ENCODE measurements around the gene TOR3A.
"Not testable (repeated sequence)": the region's sequence is repeated elsewhere in the genome, so short reads cannot be mapped to it uniquely, and the experiment has no call there.

Gene TOR3A, protein sequence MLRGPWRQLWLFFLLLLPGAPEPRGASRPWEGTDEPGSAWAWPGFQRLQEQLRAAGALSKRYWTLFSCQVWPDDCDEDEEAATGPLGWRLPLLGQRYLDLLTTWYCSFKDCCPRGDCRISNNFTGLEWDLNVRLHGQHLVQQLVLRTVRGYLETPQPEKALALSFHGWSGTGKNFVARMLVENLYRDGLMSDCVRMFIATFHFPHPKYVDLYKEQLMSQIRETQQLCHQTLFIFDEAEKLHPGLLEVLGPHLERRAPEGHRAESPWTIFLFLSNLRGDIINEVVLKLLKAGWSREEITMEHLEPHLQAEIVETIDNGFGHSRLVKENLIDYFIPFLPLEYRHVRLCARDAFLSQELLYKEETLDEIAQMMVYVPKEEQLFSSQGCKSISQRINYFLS

DNA sequence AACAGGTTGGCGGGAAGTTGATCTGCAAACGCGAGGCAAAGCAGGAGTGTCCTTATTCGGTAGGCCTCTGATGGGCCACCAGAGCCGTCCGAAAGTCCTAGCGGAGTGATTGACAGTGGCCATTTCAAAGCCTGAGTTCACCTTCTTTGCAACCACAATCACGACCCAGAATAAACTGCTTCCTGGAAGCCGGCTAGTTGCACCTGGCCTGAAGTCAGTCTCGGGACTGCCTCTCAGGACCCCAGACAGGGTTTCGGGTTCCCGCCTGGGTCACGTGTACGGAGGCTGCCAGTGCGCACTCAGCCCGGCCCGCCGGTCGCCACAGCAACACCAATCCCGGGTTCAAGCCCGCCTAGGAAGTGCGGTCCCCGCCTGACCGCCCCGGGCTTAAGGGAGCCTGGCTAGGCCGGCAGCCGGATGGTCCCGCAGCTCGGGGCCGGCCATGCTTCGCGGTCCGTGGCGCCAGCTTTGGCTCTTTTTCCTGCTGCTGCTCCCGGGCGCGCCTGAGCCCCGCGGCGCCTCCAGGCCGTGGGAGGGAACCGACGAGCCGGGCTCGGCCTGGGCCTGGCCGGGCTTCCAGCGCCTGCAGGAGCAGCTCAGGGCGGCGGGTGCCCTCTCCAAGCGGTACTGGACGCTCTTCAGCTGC is at the start of gene TOR3A:
Gene TOR3A (plus strand): TSS at position 384 of the 646 bp plus-strand sequence. CDS start 59 bp downstream, at position 443.
- DNase-seq, result peak; percentile 73 to 89

DNA sequence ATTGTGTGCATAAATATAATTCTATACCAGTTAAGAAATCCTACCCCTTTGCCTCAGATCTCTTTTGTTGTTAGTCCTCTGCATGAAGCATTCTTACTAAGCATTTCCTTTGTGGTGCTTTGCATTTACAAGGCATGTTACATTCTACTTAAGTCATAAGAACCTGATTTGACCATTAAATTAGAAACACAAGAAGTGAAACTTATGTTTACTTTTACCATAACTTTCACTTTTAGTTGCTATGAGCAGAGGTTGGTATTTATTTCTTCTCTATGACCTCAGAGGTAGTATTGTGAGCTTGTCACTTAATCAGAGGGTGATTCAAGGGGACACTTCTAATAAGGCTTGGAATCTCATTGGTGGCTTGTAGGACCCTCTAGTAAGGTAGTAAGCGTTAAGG is 47.1 kb upstream of the TOR3A start:
- no peak for DNase-seq

DNA sequence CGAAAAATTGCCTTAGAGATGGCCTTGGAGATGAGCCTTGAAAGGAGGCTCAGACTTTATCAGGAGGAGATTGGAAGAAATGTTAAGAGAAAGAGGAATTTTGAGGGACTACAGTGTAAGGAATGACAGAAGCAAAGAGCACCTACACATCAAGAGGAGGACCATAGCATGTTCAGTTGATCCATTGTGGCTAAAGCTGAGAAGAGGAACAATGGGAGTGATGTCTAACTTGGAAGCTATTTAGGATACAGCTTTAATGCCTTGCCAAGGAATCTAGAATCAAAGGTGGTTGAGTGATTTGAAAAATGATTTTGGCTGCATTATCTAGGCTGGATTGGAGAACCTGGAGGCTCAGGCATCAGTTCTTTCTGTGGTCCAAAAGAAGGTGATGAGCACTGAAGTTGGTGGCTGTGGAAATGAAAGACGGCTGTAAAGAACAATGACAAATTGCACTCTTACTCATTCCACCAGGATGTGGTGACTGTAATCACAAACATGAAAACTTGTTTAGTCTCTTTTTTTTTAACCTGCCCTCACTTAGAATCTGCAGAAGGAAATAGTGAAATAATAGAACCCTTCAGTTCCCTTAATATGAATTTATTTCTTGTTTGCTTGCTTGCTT is 44.9 kb upstream of the TOR3A start:
- DNase-seq, result no peak

DNA sequence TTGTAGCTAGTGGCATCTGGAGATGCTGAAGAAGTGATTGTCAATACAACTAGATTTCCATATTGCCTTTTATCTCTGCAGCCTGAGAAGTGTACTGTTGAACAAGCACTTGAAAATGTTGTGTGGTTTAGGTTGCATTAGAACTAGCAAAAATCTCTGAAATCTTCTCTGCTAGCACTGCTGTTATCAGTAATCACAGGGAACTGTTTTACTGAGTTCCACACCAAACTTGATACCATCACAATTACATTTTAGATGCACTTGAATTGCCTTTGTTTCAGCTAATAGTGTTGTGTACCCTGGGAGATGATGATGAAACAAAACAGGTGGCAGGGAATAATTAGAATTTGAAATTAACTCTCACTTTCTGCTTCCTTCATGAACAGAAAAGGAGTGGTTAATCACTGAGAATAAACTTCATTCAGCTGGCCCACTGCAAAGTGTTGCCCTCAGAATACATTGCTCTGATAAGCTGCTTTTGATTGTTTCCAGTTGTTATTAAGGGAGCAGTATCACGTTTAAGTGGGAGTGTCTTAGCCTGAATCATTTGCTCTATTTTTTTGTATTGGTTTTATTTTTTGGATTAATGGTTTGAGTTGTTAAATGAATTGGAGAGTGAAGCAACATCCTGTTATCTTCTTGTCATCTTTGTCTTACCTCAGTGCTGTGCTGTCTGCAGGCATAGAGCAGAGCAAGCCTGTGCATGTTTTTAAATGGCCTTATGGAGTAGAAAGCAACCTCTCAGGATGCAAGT is 43.2 kb upstream of the TOR3A start:
- no peak for DNase-seq

DNA sequence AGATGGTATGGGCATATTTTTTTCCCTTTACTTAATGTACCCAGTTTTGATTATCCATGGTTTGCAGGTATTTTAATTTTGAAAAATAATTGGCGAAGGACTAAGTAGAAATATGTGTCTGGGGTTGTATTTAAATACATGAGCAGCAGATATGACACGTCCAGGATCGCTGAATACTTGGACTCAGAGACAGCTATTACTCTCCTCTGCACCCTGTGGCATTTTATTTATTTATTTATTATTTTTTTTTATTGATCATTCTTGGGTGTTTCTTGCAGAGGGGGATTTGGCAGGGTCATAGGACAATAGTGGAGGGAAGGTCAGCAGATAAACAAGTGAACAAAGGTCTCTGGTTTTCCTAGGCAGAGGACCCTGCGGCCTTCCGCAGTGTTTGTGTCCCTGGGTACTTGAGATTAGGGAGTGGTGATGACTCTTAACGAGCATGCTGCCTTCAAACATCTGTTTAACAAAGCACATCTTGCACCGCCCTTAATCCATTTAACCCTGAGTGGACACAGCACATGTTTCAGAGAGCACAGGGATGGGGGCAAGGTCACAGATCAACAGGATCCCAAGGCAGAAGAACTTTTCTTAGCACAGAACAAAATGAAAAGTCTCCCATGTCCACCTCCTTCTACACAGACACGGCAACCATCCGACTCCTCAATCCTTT is 42.2 kb upstream of the TOR3A start:
- not testable (repeated sequence) for DNase-seq

DNA sequence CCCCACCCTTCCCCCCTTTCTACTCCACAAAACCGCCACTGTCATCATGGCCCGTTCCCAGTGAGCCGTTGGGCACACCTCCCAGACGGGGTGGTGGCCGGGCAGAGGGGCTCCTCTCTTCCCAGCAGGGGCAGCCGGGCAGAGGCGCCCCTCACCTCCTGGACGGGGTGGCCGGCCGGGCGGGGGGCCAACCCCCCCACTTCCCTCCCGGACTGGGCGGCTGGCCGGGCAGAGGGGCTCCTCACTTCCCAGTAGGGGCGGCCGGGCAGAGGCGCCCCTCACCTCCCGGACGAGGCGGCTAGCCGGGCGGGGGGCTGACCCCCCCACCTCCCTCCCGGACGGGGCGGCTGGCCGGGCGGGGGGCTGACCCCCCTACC is 41.7 kb upstream of the TOR3A start:
- not testable (repeated sequence) for DNase-seq

DNA sequence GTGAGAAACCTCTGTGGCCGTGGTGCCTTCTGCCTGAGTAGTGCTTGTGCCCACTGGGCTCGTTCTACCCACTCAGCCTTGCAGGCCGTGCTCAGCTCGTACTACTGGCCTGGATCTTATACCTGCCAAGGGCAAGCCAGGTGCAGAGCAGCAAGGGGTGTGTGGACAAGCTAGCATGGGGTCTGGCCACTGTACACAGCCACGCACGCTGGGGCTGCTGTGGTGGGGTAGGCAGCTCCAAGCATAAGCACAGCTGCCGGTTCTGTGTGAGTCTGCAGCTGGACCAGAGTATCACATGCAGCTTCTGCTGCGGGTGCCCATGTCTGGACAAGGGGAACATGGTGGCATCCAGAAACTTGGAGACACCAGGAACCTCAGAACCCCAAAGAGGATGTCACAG is 39.8 kb upstream of the TOR3A start:
- DNase-seq, result no peak

DNA sequence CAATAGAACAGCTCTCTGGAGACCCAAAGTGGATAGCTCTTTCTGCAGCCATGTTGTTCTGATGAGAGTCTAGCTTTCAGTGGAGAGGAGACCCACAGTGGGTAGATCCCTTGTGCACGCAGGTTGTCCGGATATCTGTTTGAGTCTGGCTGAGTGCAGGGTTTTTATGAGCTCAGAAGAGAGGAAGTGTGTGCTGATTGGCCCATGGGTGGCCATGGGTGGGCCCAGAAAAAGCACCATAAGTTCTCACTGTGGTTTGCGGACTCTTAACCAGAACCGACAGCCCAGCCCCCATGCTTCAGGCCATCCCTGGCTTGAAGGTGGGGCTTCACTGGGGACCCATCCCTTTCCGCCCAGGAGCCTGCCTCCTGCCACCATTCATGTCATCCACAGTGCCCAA is 39.2 kb upstream of the TOR3A start:
- DNase-seq, result no peak

DNA sequence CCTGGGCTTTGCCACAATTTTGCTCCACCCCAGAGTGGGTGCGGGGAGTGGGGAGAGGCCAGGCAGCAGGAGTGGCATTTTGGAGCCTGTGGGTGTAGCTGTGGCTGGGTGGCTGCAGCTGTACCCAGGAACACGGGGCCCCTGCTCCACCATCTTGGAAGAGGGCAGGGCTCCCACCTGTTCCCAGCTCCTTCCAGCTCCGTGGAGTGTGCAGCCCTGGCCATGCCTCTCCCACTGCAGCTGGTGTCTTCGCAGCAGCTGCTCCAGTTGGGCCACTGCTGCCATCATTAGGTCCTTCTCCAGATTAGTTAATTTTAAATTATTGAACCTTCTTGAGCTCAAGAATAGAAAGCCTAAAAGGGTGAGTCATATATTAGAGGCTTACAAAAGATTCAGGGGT is 38.6 kb upstream of the TOR3A start:
- DNase-seq, result no peak

DNA sequence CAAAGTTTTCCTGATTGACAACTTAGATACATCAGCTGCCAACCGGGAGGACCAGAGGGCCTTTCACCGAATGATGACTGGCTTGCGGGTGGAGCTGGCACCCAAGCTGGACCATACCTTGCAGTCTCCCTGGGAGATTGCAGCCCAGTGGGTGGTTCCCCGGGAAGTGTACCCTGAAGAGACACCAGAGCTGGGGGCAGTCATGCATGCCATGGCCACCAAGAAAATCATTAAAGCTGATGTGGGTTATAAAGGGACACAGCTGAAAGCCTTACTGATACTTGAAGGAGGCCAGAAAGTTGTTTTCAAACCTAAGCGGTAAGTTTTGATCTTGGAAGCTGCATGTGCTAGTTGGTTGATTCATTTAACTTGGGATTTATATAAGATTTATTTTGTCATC is 38.0 kb upstream of the TOR3A start:
- no peak for DNase-seq

DNA sequence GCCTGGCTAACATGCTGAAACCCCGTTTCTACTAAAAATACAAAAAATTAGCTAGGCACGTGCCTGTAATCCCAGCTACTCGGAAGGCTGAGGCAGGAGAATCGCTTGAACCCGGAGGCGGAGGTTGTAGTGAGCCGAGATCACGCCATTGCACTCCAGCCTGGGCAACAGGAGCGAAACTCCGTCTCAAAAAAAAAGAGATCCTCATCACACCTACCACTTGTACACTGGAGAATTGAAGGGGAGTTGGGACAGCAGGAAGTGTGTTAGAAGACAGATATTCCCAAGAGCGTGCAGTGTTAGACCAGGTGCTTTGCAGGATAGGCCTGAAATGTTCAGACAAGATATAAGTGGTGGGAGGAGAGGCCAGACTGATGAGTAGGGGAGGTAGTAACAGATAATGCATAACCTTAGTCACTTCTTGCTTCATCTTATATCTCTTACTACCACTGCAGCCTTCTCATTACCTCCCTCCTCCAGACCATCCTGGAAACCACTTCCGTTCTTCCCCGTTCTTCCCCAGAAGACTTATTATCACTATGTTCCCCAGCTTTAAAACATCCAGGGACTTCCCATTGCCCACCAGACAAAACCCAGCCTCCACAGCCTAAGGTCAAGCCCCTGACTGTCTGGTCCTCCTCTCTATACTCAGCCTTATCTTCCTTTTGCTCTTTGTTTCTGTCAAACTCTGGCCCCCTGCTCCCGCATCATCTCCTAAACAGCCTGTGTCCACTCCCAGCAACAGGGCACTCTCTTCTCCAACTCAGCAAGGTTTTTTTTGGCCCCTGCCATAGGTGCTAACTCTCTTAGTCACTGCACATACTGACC is 34.8 kb upstream of the TOR3A start:
- no peak for DNase-seq

DNA sequence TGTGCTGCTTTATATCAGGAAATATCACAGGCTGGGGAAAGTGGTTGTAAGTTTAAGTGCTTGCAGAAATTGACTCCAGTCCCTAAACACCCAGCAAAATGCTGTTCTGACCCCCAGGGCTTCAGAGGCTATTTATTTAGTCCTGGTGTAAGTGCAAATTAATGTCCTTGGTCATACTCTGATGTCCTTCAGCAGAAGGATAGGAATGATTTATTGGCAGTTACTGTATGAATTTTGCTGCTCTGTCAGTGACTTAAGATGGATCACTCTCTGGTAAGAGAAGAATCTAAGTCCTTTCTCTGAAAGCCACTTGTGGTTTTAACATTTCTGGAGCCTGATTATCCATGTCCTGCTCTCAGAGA is 34.3 kb upstream of the TOR3A start:
- DNase-seq, result no peak

DNA sequence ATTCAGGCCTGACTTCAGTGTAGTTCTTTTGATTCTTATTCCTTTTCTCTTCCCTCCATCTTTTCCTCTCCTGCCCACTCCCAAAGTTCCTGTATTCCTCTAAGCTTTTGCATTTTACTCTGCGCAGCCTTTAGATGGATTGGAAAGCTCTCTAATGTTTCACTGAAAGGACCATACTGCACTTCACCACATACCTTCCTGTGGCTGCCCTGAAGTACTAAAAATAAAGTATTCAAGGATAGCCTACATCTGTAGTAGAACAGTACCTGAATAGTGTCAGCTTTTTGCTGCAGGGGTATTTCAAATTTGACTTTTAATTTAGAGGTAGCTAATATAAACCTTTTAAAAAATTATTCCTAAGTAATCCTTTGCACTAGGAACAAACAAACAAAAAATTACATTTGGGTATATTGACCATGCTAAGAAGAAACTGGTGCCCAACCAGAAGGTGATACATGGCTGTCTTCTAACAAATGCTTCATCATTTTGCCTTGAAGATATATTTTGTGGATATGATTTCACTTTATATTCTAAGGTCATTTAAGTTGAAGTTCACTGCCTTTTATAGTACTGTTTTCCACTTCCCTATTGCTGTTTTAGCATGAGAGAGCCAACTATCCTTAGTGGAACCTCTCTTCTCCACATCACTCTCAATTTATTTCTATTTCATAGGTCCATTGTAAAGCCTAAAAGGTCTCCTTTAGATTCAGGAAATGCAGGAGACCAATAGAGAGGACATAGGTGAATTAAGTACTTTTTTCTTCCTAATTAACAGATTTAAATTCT is 33.3 kb upstream of the TOR3A start:
- no peak for DNase-seq

DNA sequence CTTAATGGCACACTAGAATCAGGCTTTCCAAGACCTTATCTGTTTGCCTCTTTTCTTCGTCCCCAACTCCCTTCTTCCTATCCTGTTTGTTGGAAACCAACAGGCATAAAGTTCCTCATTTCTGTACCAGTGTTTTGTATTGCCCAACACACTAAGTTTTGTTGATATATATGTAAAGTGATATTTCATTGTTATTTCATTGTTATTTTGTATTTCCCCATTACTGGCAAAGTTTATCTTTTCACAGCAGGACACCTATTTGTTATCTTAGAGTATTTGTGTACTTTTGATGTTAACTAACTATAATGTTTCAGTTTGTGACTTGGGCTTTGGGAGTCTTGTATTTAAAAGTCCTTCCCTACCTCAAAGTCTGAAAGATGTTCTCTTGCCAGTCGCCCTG is 29.1 kb upstream of the TOR3A start:
- no peak for DNase-seq

DNA sequence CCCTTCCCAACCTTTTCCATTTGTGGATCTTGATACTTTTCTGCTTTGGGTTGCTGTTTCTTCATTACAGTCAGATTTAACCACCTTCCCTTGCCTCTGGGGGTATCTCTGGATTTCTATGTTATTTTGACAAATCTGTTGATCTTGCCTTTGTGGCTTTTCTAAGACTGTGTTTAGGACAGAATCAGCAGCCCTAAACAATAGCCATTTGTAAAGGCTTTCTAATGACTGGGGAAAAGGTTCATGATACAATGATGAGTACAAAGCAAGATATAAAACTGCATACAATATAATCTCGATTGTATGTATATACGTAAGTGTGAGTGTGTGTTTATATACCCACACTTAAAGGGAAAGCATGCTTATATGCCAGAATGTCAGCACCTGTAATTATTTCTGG is 28.4 kb upstream of the TOR3A start:
- no peak for DNase-seq

DNA sequence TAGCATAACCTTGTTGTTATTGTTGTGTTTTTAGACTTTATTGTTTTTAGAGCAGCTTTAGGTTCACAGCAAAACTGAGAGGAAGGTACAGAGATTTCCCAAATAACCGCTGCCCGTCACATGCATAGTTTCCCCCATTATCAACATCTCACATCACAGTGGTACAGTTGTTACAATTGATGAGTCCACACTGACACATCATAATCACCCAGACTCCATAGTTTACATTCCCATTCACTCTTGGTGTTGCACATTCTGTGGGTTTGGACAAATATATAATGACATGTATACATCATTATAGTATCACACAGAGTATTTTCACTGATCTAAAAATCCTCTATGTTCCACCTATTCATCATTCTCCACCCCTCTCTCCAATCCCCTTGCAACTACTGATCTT is 25.9 kb upstream of the TOR3A start:
- DNase-seq, result no peak

DNA sequence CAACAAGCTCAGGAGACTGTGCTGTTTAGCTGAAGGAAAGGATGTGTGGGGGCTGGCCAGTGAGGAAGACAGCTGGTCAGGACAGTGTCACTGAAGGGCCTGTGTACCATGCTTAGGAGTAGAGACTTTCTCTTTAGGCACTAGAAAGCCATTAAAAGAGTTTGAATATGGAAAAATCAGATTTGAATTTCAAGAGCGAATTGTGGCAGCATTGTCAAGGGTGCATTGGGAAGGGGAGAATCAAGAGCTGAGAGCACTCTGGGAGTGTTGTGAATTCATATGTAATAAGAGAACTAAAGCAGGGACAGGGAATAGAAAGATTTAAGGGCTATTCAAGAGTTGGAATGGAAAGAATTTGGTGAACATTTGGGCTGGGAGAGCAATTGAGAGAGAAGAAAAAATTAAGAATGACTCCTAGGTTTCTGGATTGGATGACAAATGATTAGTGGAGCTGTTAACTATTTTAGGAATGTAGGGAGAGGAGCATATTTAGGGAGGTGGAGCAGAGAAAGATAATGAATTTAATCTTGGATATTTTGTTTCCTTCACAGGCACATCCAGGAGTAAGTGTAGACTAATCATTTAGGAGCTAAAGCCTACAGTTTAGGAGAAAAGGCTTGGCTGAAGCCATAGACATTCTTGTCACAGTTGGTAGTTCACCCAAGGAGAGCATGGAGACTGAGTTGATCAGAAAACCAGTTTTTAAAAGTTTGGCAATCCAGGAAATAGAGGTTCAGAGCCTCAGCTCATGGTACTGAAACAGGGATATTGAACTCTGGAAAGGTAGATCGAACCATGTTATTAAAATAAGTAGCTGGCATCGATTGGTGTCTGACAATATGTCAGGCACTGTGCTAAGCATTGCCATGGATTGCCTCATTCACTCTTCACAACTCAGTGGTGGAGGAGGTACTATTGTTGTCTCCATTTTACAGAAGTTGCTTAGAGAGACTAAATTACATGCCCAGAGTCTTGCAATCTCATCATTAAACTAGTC is 23.1 kb upstream of the TOR3A start:
- no peak for DNase-seq

DNA sequence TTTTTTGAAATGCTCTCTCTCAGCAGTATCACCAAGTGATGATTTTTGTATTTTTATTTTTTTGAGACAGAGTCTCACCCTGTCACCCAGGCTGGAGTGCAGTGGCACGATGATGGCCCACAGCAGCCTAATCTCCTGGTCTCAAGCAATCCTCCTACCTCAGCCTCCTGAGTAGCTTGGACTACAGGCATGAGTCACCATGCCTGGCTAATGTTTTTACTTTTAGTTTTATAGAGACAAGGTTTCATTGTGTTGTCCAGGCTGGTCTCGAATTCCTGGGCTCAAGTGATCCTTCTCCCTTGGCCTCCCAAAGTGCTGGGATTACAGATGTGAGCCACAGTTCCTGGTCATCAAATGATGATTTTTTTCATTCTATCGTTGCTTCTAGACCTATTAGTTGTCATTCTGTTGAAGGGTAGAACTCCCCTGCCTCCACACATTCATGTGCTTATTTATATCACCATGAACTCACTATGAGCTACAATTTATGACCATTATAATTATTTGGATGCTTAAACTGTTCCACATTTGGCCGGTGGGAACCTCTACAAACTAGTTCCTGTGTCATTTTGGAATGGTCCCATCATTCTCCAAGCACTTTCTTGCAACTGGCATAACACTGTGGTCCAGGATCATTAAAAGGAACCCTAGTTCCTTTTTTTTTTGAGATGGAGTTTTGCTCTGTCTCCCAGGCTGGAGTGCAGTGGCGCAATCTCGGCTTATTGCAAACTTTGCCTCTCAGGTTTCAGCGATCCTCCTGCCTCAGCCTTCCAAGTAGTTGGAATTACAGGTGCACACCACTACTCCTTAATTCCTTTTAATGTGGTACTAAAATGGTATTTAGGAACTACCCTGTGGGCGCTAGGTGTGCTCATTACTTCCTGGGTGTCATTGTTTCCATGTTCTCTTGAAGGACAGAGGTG is 20.2 kb upstream of the TOR3A start:
- DNase-seq, result no peak

DNA sequence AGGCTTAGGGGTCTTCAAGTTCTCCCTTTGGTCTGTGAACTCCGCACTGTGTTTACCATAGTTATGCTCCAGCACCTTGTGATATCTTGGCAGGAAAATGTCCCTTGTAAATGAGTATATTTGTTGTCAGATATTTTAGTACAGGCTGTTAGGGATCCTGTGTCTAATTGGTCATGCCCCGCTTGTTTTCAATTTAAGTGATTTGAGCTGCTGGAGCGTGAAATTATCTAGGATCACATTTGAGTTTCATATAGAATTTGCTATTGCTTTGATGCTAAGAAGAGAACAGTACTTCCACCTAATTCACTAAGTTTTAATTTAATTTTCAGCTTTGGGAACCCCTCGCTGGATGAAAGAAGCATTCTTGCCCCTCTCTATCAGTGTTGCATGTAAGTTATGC is 15.4 kb upstream of the TOR3A start:
- no peak for DNase-seq
